ENCODE measurements around the gene ACTN3.

GRCh38 chr11:66561178-66561974, 14.7 kb downstream of the ACTN3 start:
- TF ChIP-seq CTCF (conservative IDR thresholded peaks at IDR 0.05 in 1 of 2, IDR thresholded peaks at IDR 0.05 in 1 of 2; ENCODE audit: extremely low read depth in 1 of 2, insufficient read depth in 1 of 2, low read depth in 1 of 2, low read length in 2 of 2) (no peak), EZH2 (IDR thresholded peaks at IDR 0.05; ENCODE audit: borderline replicate concordance, low read length) (no peak)

Data from mammary epithelial cell (primary cell).